NCI-H226 (cell line): ENCODE measurements around the gene RASSF7.
"Not testable (repeated sequence)": the region's sequence is repeated elsewhere in the genome, so short reads cannot be mapped to it uniquely, and the experiment has no call there.

Source experiments
- DNase-seq: peaks from one replicate; pipeline ENCODE4 v3.0.0-alpha.2; 2015

Gene RASSF7

GRCh38 chr11:567629-568292 lies 7.0 kb downstream of the RASSF7 start:
- peak; percentile 0 for DNase-seq

- peak; percentile 92 for DNase-seq
These were observed 7.8 kb downstream of the RASSF7 start for GRCh38 chr11:568306-569157.

GRCh38 chr11:569158-569885 lies 8.6 kb downstream of the RASSF7 start:
- no peak for DNase-seq

- no peak for DNase-seq
These were observed 11.0 kb downstream of the RASSF7 start for GRCh38 chr11:571802-572185.

GRCh38 chr11:573146-573759 lies 12.5 kb downstream of the RASSF7 start:
- DNase-seq = no peak

- DNase-seq = not testable (repeated sequence)
These were observed 13.3 kb downstream of the RASSF7 start for GRCh38 chr11:574031-574570.

- DNase-seq = no peak
These were observed 14.0 kb downstream of the RASSF7 start for GRCh38 chr11:574632-575312.

- peak; percentile 39 for DNase-seq
These were observed 14.7 kb downstream of the RASSF7 start for GRCh38 chr11:575313-575995.

- peak; percentile 88 for DNase-seq
These were observed 15.4 kb downstream of the RASSF7 start, which contains the start of gene PHRF1 for GRCh38 chr11:575996-576768. Gene PHRF1, plus strand, starts transcription at chr11:576470. Its CDS starts 5,043 bp downstream, at chr11:581513.

- no peak for DNase-seq
These were observed 16.2 kb downstream of the RASSF7 start for GRCh38 chr11:576811-577610.

GRCh38 chr11:577611-577894 lies 16.8 kb downstream of the RASSF7 start:
- DNase-seq = no peak

GRCh38 chr11:578276-579035 lies 17.7 kb downstream of the RASSF7 start:
- DNase-seq = no peak

- no peak for DNase-seq
These were observed 19.2 kb downstream of the RASSF7 start for GRCh38 chr11:579830-580601.

- no peak for DNase-seq
These were observed 20.6 kb downstream of the RASSF7 start for GRCh38 chr11:581342-581741.

- no peak for DNase-seq
These were observed 21.0 kb downstream of the RASSF7 start for GRCh38 chr11:581752-582151.

GRCh38 chr11:584287-584686 lies 23.5 kb downstream of the RASSF7 start:
- no peak for DNase-seq

GRCh38 chr11:586376-587316 lies 25.9 kb downstream of the RASSF7 start:
- no peak for DNase-seq
